Mesenteric fat pad (tissue), 1 donor: Measurements from ENCODE around the gene TMEM145. TPM values are rescaled to one million over a fixed set of nuclear protein-coding genes. Genes with fewer than 3 reads are reported as not detected.
"Not testable (repeated sequence)": the region's sequence is repeated elsewhere in the genome, so short reads cannot be mapped to it uniquely, and the experiment has no call there.

ENCODE experiments used
- DNase-seq: peaks from one replicate; pipeline ENCODE4 v3.0.0-alpha.2; 2020; ENCODE audit warnings: low spot score
- total RNA-seq: library from RNA; stranded (reverse); fragmentation: NEBNext Ultra II Directional; extraction: Animal tissue kit (Norgen Biotek cat#: 25700); gene quantifications from one replicate; pipeline ENCODE4 v1.2.1, GENCODE V29; 2021
- donor health status: DM: yes; HTN: yes; CAD: no.

TMEM145 gene
- total RNA-seq, 1 donor from 2014 or later = not detected

DNA sequence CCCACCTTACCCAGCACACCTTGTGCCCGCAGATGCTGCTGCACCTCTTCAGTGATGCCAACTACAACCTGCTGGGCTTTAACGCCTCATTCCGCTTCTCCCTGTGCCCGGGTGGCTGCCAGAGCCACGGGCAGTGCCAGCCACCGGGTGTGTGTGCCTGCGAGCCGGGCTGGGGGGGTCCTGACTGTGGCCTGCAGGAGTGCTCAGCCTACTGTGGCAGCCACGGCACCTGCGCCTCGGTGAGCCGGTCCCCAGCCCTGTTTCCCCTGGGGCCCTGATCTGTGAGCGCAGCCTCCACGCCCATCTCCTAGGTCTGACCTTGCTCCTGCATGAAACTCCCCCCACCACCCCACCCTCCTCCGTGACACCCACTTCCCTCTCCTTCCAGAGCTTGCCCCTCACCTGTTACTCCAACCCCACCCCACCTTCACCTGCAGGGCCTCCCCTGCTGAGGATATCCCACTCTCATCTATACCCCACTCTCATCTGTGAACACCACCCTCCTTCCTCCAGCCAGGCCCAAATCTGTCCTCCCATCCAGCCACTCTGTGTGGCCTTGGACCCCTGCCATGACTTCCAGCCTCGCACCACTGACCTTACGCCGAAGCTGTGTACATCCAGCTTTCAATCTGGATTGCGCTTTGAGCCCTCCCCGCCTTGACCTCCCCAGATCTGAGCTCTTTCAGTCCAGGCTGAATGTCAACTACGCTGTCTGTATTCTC is 21.0 kb downstream of the TMEM145 start:
- DNase-seq = no peak

DNA sequence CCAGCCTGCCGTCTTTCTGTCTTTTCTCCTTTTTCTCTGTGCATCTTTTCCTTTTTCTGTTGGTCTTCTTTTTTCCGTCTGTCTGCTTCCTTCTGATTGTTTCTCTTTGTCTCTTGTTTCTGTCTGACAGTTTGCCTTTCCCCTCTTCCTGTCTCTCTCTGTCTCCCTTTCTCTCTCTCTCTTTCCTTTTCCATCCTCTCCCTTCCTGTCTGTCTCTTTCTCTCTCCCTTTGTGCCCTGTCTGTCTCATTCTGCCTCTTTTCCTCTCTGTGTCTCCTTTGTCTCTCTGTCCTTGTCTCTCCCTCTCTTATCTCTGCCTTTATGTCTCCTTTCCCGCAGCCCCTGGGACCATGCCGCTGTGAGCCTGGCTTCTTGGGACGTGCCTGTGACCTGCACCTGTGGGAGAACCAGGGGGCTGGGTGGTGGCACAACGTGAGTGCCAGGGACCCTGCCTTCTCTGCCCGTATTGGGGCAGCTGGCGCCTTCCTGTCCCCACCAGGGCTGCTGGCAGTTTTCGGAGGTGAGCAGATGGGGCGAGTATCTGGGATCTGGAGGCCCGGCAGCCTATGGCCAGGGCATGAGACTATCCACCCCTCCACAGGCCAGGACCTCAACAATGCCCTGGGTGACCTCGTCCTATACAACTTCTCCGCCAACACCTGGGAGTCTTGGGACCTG is 21.7 kb downstream of the TMEM145 start:
- DNase-seq = no peak

DNA sequence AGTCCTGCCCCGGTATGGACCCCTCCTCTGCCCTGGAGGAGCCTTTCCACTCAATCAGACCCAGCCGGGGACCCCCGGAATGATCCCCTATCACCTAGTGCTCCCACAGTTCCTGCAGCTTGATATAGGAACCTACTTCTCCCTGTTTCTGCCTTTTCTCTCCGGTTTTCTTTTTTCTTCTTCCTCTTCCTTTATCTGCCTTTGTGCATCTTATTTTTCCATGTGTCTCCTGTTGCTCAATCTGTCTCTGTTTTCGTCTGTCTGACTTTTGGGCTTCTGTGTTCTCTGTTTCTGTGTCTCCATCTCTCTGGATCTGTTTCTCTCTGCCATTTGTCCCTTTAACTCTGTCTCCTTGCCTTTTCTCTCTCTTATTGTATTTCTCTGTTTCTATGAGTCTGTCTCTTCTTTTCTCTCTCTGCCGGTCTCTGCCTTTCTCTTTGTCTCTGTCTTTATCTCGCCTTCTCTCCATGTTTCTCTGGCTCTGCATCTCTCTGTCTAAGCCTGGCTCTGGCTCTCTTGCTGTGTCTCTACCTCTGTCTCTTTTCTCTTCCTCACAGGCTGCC is 22.3 kb downstream of the TMEM145 start:
- no peak for DNase-seq

DNA sequence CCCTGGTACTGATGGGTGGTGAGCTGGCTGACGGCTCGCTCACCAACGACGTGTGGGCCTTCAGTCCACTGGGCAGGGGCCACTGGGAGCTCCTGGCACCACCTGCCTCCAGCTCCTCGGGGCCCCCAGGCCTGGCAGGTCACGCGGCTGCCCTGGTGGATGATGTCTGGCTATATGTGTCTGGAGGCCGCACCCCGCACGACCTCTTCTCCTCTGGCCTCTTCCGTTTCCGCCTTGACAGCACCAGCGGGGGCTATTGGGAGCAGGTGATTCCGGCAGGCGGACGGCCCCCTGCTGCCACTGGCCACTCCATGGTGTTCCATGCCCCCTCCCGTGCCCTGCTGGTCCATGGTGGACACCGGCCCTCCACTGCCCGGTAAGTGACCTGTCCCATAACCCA is 22.9 kb downstream of the TMEM145 start:
- no peak for DNase-seq

DNA sequence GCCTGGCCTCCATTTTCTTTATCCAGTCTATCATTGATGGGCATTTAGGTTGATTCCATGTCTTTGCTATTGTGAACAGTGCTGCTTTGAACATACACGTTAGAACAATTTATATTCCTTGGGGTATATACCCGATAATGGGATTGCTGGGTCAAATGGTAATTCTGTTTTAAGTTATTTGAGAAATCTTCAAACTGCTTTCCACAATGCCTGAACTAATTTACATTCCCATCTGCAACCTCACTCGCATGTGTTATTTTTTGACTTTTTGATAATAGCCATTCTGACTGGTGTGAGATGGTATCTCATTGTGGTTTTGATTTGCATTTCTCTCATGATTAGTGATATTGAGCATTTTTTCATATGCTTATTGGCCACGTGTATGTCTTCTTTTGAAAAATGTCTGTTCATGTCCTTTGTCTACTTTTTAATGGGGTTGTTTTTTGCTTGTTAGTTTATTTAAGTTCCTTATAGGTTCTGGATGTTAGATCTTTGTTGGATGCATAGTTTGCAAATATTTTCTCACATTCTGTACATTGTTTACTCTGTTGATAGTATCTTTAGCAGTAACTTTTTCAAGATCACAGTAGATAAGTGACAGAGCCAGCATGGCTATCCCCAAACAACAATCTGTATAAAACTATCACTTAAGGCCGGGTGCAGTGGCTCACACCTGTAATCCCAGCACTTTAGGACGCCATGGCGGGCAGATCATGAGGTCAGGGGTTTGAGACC is 26.2 kb downstream of the TMEM145 start:
- not testable (repeated sequence) for DNase-seq

DNA sequence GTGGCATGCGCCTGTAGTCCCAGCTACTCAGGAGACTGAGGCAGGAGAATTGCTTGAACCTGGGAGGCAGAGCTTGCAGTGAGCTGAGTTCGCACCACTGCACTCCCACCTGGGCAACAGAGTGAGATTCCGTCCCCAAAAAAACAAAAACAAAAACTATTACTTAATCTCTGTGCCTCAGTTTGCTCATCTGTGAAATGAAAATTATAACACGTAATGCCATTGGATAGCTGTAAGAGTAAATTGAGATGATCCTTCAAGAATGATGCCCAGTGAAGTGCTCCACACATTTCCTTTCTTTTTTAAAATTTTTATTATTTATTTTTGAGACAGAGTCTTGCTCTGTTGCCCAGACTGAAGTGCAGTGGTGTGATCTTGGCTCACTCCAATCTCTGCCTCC is 26.8 kb downstream of the TMEM145 start:
- not testable (repeated sequence) for DNase-seq

DNA sequence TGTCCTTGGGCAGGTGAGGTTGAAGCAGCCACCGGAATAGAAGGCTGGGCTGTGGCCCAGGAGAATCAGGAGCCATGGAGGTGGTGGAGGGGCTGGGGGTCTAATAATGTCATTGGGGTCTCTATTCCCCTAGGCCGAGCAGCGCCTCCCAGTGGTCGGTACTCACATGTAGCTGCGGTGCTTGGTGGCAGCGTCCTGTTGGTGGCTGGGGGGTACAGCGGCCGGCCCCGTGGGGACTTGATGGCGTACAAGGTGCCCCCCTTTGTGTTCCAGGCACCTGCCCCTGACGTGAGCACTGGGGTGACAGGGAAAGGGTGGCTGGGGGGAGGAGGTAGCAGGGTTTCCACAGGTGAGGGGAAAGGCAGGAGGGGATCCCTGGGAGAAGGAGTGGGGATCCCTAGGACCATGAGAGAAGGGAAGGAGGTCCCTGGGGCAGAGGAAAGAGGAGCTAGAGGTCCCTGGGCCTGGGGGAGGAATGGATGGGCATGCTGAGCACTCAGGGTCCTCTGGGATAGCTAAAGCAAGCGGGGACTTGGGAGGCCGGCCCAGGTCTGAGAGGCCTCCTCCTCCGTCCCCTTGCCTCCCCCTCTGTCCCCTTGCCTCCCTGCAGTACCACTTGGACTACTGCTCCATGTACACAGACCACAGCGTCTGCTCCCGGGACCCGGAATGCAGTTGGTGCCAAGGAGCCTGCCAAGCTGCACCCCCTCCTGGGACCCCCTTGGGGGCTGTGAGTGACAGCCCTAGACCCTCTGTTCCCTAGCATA is 30.4 kb downstream of the TMEM145 start:
- DNase-seq = no peak

DNA sequence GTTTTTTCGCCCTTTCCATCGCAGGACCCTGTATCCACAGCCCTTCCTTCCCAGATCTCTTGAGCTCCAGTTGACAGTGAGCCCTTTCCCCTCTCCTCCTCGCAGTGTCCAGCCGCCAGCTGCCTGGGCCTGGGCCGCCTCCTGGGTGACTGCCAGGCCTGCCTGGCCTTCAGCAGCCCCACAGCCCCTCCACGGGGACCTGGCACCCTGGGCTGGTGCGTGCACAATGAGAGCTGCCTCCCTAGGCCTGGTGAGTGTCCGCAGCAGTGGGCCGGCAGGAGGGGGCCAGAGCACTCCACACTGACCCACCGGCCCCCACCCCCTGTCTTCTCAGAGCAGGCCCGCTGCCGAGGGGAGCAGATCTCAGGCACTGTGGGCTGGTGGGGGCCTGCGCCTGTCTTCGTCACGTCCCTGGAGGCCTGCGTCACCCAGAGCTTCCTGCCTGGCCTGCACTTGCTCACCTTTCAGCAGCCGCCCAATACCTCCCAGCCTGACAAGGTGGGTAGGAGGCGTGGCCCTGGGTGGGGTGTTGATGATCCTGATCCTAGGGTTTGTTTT is 31.3 kb downstream of the TMEM145 start:
- no peak for DNase-seq

DNA sequence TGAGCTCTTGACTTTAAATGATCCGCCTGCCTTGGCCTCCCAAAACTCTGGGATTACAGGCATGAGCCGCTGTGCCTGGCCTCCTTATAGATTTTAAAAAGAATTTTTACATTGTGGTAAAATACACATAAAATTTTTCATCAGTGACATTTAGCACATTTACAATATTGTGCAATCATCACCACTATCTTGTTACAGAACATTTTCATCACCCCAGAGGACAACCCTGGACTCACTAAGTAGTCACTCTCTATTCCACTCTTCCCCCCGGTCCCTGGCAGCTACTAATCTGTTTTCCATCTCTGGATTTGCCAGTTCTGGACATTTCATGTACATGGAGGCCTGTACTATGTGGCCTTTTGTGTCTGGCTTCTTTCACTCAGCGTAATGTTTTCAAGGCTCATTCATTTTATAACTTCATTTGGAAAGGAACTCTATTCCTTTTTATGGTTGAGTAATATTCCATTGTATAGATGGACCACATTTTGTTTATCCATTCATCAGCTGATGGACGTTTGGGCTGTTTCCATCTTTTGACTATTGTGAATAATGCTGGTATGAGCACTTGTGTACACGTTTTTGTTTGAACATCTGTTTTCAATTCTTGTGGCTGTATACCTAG is 32.2 kb downstream of the TMEM145 start:
- no peak for DNase-seq

DNA sequence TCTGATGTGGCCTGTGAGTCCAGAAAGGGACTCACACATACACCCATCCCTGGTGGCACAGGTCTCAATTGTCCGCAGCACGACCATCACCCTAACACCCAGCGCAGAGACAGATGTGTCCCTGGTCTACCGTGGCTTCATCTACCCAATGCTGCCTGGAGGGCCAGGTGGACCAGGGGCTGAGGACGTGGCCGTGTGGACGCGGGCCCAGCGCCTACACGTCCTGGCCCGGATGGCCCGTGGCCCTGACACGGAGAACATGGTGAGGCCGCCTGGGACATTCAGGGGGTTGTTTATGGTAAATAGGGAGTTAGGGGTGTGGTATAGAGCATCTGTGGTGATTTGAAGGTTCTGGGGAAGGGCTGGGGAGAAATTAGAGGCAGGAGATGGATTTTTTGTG is 35.1 kb downstream of the TMEM145 start:
- no peak for DNase-seq

DNA sequence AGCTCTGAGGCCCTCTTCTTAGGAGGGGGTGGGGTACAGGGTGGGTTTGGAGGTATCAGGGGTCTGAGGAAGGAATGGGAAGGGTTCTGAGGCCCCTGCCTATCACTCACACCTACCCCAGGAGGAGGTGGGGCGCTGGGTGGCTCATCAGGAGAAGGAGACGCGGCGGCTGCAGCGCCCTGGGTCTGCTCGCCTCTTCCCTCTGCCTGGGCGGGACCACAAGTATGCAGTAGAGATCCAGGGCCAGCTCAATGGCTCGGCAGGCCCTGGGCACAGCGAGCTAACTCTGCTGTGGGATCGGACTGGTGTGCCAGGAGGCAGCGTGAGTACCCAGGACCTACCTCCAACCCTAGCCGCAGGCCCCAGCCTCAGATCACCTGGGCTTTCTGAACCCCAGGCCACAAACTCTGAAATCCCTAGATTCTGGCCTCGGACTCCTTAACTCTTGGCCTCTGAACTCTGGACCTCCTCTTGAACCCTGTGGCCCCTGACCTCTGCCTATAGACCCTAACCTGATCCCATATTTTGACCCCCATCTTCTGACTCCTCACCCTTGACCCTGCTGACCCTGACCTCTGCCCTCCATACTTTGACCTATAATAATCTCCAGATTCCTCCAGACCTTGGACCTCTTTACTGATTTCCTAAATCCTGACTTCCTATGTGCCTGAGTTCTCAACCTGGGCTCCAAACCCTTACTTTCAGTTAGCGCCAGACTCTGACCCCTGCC is 36.4 kb downstream of the TMEM145 start:
- DNase-seq = no peak

DNA sequence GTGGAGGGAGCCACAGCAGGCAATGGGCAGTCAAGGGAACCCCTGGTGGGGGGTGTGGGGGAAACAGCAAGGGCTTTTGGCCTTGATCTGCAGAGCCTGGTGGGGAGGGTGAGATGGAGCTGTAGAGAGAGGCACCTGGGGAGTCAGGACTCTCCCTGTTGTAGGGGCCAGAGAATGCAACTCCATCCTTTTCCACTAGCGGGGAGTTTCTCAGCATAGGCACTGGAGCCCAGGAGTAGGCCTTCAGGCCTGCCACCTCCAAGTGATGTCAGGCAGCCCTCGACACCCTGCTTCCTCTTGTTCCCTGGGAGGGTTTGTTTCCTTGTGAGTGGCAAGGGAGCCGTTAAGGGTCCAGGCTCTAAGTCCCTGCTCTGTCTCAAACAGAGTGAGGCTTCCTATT is 37.3 kb downstream of the TMEM145 start:
- DNase-seq = no peak

DNA sequence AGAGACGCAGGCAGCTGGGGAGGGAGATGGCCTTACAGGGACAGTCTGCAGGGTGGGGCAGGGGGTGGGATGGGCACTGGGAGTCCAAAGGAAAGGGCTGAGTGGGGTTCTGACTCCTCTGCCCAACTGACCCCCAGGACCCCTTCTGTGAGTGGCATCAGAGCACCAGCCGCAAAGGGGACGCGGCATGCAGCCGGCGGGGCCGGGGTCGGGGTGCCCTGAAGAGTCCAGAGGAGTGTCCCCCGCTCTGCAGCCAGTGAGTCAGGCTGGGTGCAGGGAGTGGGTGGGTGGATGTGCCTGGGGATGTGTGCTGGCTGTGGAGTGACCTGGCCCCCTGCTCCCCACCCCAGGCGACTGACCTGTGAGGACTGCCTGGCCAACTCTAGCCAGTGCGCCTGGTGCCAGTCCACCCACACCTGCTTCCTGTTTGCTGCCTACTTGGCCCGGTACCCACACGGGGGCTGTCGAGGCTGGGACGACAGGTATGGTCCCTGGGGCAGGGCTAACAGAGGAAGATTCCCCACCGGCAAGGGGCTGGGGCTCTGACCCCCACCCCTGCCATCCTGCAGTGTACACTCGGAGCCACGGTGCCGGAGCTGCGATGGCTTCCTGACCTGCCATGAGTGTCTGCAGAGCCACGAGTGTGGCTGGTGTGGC is 38.1 kb downstream of the TMEM145 start:
- DNase-seq = no peak

DNA sequence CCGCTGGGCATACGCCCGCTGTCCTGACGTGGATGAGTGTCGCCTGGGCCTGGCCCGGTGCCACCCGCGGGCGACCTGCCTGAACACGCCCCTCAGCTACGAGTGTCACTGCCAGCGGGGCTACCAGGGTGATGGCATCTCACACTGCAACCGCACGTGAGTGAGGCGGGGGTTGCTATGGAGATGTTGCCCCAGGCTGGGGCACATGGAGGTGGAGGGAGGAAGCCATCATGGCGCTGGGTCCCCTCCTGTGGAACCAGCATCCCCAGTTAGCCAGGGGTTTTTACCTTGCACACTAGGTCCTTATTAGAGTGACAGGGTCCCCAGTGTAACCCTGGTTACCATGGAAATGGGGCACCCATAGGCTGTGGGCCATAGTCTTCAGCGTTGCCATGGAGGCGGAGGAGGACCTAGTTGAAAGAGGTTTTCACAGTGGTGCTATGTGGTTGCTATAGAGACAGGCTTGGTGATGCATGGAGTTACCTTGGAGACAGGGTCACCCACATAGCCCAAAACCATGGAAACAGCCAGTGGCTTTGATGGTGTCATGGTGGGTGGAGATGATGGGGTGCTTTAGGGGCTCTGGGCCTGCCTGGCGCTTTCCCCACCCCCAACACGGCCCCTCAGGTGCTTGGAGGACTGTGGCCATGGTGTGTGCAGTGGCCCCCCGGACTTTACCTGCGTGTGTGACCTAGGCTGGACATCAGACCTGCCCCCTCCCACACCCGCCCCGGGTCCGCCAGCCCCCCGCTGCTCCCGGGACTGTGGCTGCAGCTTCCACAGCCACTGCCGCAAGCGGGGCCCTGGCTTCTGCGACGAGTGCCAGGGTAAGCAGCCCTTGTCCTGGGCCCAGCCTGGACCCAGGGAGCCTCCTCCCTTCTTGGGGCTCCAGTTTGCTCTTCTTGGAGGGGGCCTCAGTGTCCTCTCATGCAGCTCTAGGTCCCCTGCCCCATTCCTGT is 39.5 kb downstream of the TMEM145 start:
- DNase-seq = no peak

DNA sequence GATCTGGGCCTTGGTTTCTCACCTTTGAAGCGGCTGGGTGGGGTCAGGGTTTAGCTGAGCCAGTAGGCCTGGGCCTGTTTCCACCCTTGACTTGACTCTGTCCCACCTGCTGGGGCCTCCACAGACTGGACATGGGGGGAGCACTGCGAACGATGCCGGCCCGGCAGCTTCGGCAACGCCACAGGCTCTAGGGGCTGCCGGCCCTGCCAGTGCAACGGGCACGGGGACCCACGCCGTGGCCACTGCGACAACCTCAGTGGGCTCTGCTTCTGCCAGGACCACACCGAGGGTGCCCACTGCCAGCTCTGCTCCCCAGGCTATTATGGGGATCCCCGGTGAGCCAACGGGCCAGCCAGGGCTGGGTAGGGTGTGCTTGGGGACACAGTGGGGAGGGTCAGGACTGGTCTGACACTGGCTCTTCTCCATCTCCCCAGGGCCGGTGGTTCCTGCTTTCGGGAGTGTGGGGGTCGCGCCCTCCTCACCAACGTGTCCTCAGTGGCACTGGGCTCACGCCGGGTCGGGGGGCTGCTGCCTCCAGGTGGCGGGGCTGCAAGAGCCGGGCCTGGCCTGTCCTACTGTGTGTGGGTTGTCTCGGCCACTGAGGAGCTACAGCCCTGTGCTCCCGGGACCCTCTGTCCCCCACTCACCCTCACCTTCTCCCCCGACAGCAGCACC is 40.4 kb downstream of the TMEM145 start:
- DNase-seq = no peak

DNA sequence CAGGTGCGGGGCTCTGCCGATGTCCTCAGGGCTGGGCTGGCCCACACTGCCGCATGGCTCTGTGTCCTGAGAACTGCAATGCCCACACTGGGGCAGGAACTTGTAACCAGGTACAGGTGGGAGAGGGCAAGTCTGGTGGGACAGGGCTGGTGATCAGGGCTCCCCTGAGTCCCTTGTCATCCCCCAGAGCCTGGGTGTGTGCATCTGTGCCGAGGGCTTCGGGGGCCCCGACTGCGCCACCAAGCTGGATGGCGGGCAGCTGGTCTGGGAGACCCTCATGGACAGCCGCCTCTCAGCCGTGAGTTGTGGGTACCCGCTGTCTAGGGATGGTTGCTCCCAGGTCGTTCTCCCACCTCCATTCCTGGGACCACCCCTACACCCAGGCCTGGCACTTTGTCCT is 42.8 kb downstream of the TMEM145 start:
- no peak for DNase-seq

DNA sequence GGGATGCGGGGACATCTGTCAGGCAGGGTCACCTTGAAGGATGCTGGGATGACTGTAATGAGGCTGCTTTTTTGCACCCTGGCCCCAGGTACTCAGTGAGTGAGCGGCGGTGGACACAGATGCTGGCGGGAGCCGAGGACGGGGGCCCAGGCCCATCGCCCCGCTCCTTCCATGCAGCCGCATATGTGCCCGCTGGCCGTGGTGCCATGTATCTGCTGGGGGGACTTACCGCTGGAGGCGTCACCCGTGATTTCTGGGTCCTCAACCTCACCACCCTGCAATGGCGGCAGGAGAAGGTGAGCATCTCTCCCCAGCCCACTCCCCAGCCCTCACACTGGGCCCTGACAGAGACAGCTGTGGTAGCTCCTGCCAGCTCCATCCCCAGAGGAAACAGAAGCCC is 43.6 kb downstream of the TMEM145 start:
- no peak for DNase-seq

DNA sequence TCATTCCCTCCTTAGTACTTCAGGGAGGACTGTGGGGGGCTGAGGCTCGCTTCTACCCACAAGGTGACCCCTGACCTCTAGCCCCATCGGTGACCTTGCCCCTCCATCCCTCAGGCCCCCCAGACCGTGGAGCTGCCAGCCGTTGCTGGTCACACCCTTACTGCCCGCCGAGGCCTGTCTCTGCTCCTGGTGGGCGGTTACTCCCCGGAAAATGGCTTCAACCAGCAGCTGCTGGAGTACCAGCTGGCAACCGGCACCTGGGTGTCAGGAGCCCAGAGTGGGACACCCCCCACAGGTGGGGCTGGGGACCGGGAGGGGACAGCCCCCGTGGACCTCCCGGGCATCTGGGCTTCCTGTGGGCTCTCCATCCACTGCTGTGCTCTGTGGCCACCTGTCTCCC is 44.2 kb downstream of the TMEM145 start:
- DNase-seq = no peak
